ENCODE data around the gene ROBO1.

GRCh38 chr3:78823859-78824258 lies 943.9 kb downstream of the ROBO1 start:
- TF ChIP-seq CTCF (conservative IDR thresholded peaks at IDR 0.05; ENCODE audit: low read depth, low read length) (no peak), EZH2 (IDR thresholded peaks at IDR 0.05; ENCODE audit: borderline replicate concordance, low read depth, low read length, poor library complexity, severe bottlenecking) (no peak)

All from A673 (cell line).